ENCODE results near the gene RBP3. TPM values are rescaled to one million over a fixed set of nuclear protein-coding genes. Genes with fewer than 3 reads are reported as not detected.

Gene RBP3
- total RNA-seq, 2 donors from 2014 or later, result not detected

- 90 to 94% methylated on average over 2 to 12 of the region's 12 CpGs for WGBS, 2 experiments (ENCODE audit: insufficient coverage in 1 of 2, insufficient read length in 1 of 2)
- no peak for TF ChIP-seq CTCF (conservative IDR thresholded peaks at IDR 0.05)
- no peaks in the 10 kb centered on the region for H3K36me3 ChIP-seq (ENCODE audit: control insufficient read depth, insufficient read depth, low read length)
- H3K4me1 ChIP-seq (ENCODE audit: control insufficient read depth, insufficient read depth, low read length), result no peaks in the 10 kb centered on the region
- H3K9me3 ChIP-seq (ENCODE audit: control insufficient read depth, low read length), result no peaks in the 10 kb centered on the region
- H3K9me3 Mint-ChIP-seq, result no peaks in the 10 kb centered on the region
- H3K9ac ChIP-seq (ENCODE audit: extremely low read depth, low read length, poor library complexity, severe bottlenecking), result no peak overlapping the region
- no peaks in the 10 kb centered on the region for H3K36me3 Mint-ChIP-seq (ENCODE audit: low read depth)
- H3K27ac Mint-ChIP-seq, result no peak overlapping the region
- H3K4me1 Mint-ChIP-seq, result peaks cover 1% of the 10 kb centered on the region
- H3K27me3 Mint-ChIP-seq (ENCODE audit: insufficient read depth), result no peaks in the 10 kb centered on the region
- H3K4me3 ChIP-seq (ENCODE audit: low read length), result no peak overlapping the region
- H3K27ac ChIP-seq (ENCODE audit: low read depth, low read length), result no peak overlapping the region
- no peak overlapping the region for H3K4me3 Mint-ChIP-seq
- no peaks in the 10 kb centered on the region for H3K27me3 ChIP-seq (ENCODE audit: control insufficient read depth, insufficient read depth, low read length, poor library complexity, severe bottlenecking)
- DNase-seq, result no peak
Measured at GRCh38 chr10:47357131-47357582, 9.0 kb downstream of the RBP3 start.

GRCh38 chr10:47357911-47358310 is 9.7 kb downstream of the RBP3 start:
- H3K27ac ChIP-seq (ENCODE audit: low read depth, low read length), result no peak overlapping the region
- Mint-ChIP-seq H3K4me3 (no peak overlapping the region), H3K9me3 (no peaks in the 10 kb centered on the region), H3K4me1 (peaks cover 1% of the 10 kb centered on the region), H3K36me3 (ENCODE audit: low read depth) (no peaks in the 10 kb centered on the region), H3K27me3 (ENCODE audit: insufficient read depth) (no peaks in the 10 kb centered on the region), H3K27ac (no peak overlapping the region)
- no peak overlapping the region for H3K4me3 ChIP-seq (ENCODE audit: low read length)
- 92% methylated on average over 3 of the region's 3 CpGs; no CpG with 5 or more reads in 1 of the 2 experiments for WGBS, 2 experiments (ENCODE audit: insufficient coverage in 1 of 2, insufficient read length in 1 of 2)
- H3K27me3 ChIP-seq (ENCODE audit: control insufficient read depth, insufficient read depth, low read length, poor library complexity, severe bottlenecking), result no peaks in the 10 kb centered on the region
- no peaks in the 10 kb centered on the region for H3K36me3 ChIP-seq (ENCODE audit: control insufficient read depth, insufficient read depth, low read length)
- H3K4me1 ChIP-seq (ENCODE audit: control insufficient read depth, insufficient read depth, low read length), result no peaks in the 10 kb centered on the region
- H3K9me3 ChIP-seq (ENCODE audit: control insufficient read depth, low read length), result no peaks in the 10 kb centered on the region
- H3K9ac ChIP-seq (ENCODE audit: extremely low read depth, low read length, poor library complexity, severe bottlenecking), result no peak overlapping the region
- no peak for DNase-seq
- no peak for TF ChIP-seq CTCF (conservative IDR thresholded peaks at IDR 0.05)

- Mint-ChIP-seq H3K27ac (no peak overlapping the region), H3K4me3 (no peak overlapping the region), H3K9me3 (no peaks in the 10 kb centered on the region), H3K36me3 (ENCODE audit: low read depth) (no peaks in the 10 kb centered on the region), H3K27me3 (ENCODE audit: insufficient read depth) (peaks cover 4% of the 10 kb centered on the region), H3K4me1 (peaks cover 1% of the 10 kb centered on the region)
- DNase-seq, result no peak
- Histone ChIP-seq H3K9ac (ENCODE audit: extremely low read depth, low read length, poor library complexity, severe bottlenecking) (no peak overlapping the region), H3K4me1 (ENCODE audit: control insufficient read depth, insufficient read depth, low read length) (no peaks in the 10 kb centered on the region), H3K4me3 (ENCODE audit: low read length) (no peak overlapping the region), H3K27me3 (ENCODE audit: control insufficient read depth, insufficient read depth, low read length, poor library complexity, severe bottlenecking) (no peaks in the 10 kb centered on the region), H3K36me3 (ENCODE audit: control insufficient read depth, insufficient read depth, low read length) (no peaks in the 10 kb centered on the region), H3K27ac (ENCODE audit: low read depth, low read length) (no peak overlapping the region), H3K9me3 (ENCODE audit: control insufficient read depth, low read length) (no peaks in the 10 kb centered on the region)
- WGBS, 2 experiments (ENCODE audit: insufficient coverage in 1 of 2, insufficient read length in 1 of 2), result 83 to 100% methylated on average over 1 to 3 of the region's 3 CpGs
- TF ChIP-seq CTCF (conservative IDR thresholded peaks at IDR 0.05), result no peak
Measured at GRCh38 chr10:47358457-47358856, 10.3 kb downstream of the RBP3 start.

All from endodermal cell (in vitro differentiated cells).